Trophoblast cell (in vitro differentiated cells and primary cell): ENCODE data around the gene TYW3.

ENCODE experiments used
- DNase-seq, 2 donors: peaks; one replicate each; pipeline ENCODE4 v3.0.0-alpha.2; 2016
- H2AFZ ChIP-seq: 2 replicates; pipeline ENCODE4 v1.6.1; 2013; ENCODE audit warnings: low read length, moderate library complexity, mild to moderate bottlenecking; ENCODE audit not compliant: insufficient read depth, poor library complexity
- H2AK5ac ChIP-seq: 2 replicates; pipeline ENCODE4 v1.6.1; 2013; ENCODE audit warnings: mild to moderate bottlenecking, low read length
- H2BK120ac ChIP-seq: 2 replicates; pipeline ENCODE4 v1.6.1; 2013; ENCODE audit warnings: low read length, mild to moderate bottlenecking, moderate library complexity; ENCODE audit not compliant: insufficient read depth, poor library complexity
- H2BK12ac ChIP-seq: 2 replicates; pipeline ENCODE4 v1.6.1; 2013; ENCODE audit warnings: mild to moderate bottlenecking, low read length, moderate library complexity
- H2BK5ac ChIP-seq: 2 replicates; pipeline ENCODE4 v1.6.1; 2013; ENCODE audit warnings: low read length, low read depth, moderate library complexity, mild to moderate bottlenecking; ENCODE audit not compliant: poor library complexity
- H3K14ac ChIP-seq: 2 replicates; pipeline ENCODE4 v1.6.1; 2013; ENCODE audit warnings: mild to moderate bottlenecking, low read length
- H3K18ac ChIP-seq: 2 replicates; pipeline ENCODE4 v1.6.1; 2013; ENCODE audit warnings: mild to moderate bottlenecking, low read length
- H3K23ac ChIP-seq: 2 replicates; pipeline ENCODE4 v1.6.1; 2013; ENCODE audit warnings: low read length
- H3K27ac ChIP-seq: 2 replicates; pipeline ENCODE4 v1.5.1; 2013; ENCODE audit warnings: low read depth, mild to moderate bottlenecking, inconsistent platforms, low read length, moderate library complexity
- H3K27me3 ChIP-seq: 2 replicates; pipeline ENCODE4 v1.6.1; 2013; ENCODE audit warnings: inconsistent platforms, mild to moderate bottlenecking, low read length, moderate library complexity; ENCODE audit not compliant: insufficient read depth
- H3K36me3 ChIP-seq, 2 experiments: 1 replicate in 1 of 2; 2 replicates in 1 of 2; pipeline ENCODE4 v1.6.1; 2013; ENCODE audit warnings: low read length in 2 of 2, mild to moderate bottlenecking in 2 of 2, moderate library complexity in 1 of 2; ENCODE audit not compliant: insufficient read depth in 2 of 2, control insufficient read depth in 1 of 2
- H3K4ac ChIP-seq: 2 replicates; pipeline ENCODE4 v1.6.1; 2013; ENCODE audit warnings: low read depth, mild to moderate bottlenecking, low read length, moderate library complexity
- H3K4me1 ChIP-seq, 2 experiments: 1 replicate in 1 of 2; 2 replicates in 1 of 2; pipeline ENCODE4 v1.6.1; 2013; ENCODE audit warnings: low read length in 2 of 2, mild to moderate bottlenecking in 2 of 2, moderate library complexity in 1 of 2; ENCODE audit not compliant: insufficient read depth in 2 of 2, control insufficient read depth in 1 of 2
- H3K4me2 ChIP-seq: 2 replicates; pipeline ENCODE4 v1.6.1; 2013; ENCODE audit warnings: inconsistent platforms, mild to moderate bottlenecking, low read length, moderate library complexity
- H3K4me3 ChIP-seq: 2 replicates; pipeline ENCODE4 v1.5.1; 2013; ENCODE audit warnings: mild to moderate bottlenecking, low read depth, low read length, inconsistent platforms
- H3K79me1 ChIP-seq: one replicate; pipeline ENCODE4 v1.6.1; 2013; ENCODE audit warnings: low read length
- H3K79me2 ChIP-seq: 2 replicates; pipeline ENCODE4 v1.6.1; 2013; ENCODE audit warnings: low read length, mild to moderate bottlenecking; ENCODE audit not compliant: control insufficient read depth, insufficient read depth, poor library complexity
- H3K9ac ChIP-seq: 2 replicates; pipeline ENCODE4 v1.6.1; 2013; ENCODE audit warnings: mild to moderate bottlenecking, low read length
- H3K9me3 ChIP-seq: 2 replicates; pipeline ENCODE4 v1.6.1; 2013; ENCODE audit warnings: low read depth, mild to moderate bottlenecking, control low read depth, inconsistent platforms, low read length; ENCODE audit not compliant: insufficient read depth
- H4K12ac ChIP-seq: 2 replicates; pipeline ENCODE4 v1.6.1; 2013; ENCODE audit warnings: low read depth, mild to moderate bottlenecking, low read length, moderate library complexity
- H4K8ac ChIP-seq: 2 replicates; pipeline ENCODE4 v1.6.1; 2013; ENCODE audit warnings: low read depth, mild to moderate bottlenecking, low read length, moderate library complexity
- H4K91ac ChIP-seq: one replicate; pipeline ENCODE4 v1.6.1; 2013; ENCODE audit warnings: low read depth, mild to moderate bottlenecking, low read length, moderate library complexity
- WGBS: extraction: QIAGEN DNeasy Blood & Tissue Kit; methylation state at CpG from one replicate; pipeline ENCODE4 v1.1.7; 2013; ENCODE audit warnings: missing lambda C conversion rate; ENCODE audit not compliant: insufficient read length, insufficient coverage; ENCODE audit errors: extremely low coverage; 5-methylcytosine and 5-hydroxymethylcytosine counted together

The TYW3 gene

DNA sequence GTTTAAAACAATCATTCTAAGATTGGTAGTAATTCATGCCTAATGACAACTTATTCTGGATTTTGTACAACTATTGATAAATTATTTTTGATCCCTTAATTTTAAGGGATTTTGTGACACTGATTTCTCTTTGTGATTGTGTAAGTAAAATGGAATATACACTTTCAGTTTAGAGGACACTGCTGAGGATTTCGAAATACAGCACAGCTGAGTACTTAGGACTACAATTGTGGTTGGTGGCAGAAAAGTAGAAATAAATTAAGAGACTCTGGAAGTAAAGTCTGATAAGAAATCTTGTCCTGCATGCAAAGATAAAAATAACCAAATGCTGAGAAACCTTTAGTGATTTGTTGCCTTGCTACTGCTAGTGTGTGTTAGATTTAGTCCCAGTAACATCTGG lies 40.0 kb downstream of the TYW3 start:
- Histone ChIP-seq H3K27ac (no peak overlapping the region), H3K4me3 (no peak overlapping the region), H2BK120ac (no peak overlapping the region), H2BK12ac (no peak overlapping the region), H3K4me1 (no peaks in the 10 kb centered on the region), H3K9ac (no peak overlapping the region), H3K79me2 (no peaks in the 10 kb centered on the region), H3K79me1 (no peaks in the 10 kb centered on the region), H4K8ac (no peak overlapping the region), H3K4me2 (no peak overlapping the region), H3K36me3 (no peaks in the 10 kb centered on the region), H3K18ac (no peak overlapping the region), H4K12ac (no peak overlapping the region), H3K23ac (no peak overlapping the region), H3K4ac (no peak overlapping the region), H2AK5ac (no peak overlapping the region), H4K91ac (no peak overlapping the region), H2AFZ (no peak overlapping the region), H3K9me3 (no peaks in the 10 kb centered on the region), H2BK5ac (no peak overlapping the region), H3K14ac (no peak overlapping the region), H3K27me3 (no peaks in the 10 kb centered on the region)
- no CpG with 5 or more reads among the region's 1 CpG for WGBS
- no peak for DNase-seq

DNA sequence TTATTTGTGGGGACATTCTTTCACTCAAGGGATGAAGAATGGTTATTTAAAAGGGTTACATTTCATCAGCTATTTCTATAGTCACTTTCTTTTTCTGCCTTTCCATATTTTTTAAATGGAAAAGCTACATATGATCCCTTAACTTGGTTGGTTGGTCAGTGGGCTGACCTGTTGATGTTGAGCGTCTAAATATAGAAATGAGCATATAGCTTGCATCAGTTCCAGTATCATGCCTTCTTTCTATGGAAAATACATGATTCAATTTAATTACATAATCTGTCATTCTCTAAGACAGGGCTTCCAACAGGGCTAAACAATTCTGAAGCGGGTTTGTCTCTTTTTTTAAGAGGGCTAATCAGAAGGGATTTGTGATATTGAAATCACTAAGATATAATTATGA lies 40.6 kb downstream of the TYW3 start:
- H2BK5ac ChIP-seq, result no peak overlapping the region
- H4K91ac ChIP-seq, result no peak overlapping the region
- no peak overlapping the region for H3K4ac ChIP-seq
- no peaks in the 10 kb centered on the region for H3K27me3 ChIP-seq
- no peak overlapping the region for H3K27ac ChIP-seq
- H2BK12ac ChIP-seq, result no peak overlapping the region
- H2AFZ ChIP-seq, result no peak overlapping the region
- H3K4me1 ChIP-seq, result no peaks in the 10 kb centered on the region
- H4K12ac ChIP-seq, result no peak overlapping the region
- DNase-seq, result no peak
- H3K14ac ChIP-seq, result no peak overlapping the region
- no peak overlapping the region for H4K8ac ChIP-seq
- no peak overlapping the region for H3K9ac ChIP-seq
- no peaks in the 10 kb centered on the region for H3K9me3 ChIP-seq
- H3K18ac ChIP-seq, result no peak overlapping the region
- no peaks in the 10 kb centered on the region for H3K79me1 ChIP-seq
- H3K23ac ChIP-seq, result no peak overlapping the region
- H2AK5ac ChIP-seq, result no peak overlapping the region
- no peaks in the 10 kb centered on the region for H3K36me3 ChIP-seq
- H2BK120ac ChIP-seq, result no peak overlapping the region
- no peaks in the 10 kb centered on the region for H3K79me2 ChIP-seq
- H3K4me3 ChIP-seq, result no peak overlapping the region
- no peak overlapping the region for H3K4me2 ChIP-seq
- no CpG with 5 or more reads among the region's 2 CpGs for WGBS

DNA sequence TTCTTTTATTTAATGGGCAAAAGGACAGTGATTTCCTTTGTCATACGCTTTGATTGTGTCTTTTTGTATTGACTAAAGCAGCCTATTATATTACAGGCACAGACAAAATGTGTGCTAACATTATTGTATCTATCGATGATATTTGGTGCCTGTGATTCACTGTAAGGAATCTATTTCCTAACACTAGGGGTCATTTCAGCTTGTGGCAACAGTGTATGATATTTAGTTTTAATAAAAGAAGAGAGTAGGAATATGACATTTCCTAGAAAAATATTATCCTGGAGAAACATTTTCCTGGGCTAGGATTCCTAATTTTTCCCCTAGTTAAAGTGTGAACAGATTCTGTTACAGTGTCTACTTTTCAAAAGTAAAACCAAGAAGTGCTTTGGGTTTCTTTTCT lies 42.8 kb downstream of the TYW3 start:
- H3K4me1 ChIP-seq, result no peaks in the 10 kb centered on the region
- H4K8ac ChIP-seq, result no peak overlapping the region
- H3K27me3 ChIP-seq, result no peaks in the 10 kb centered on the region
- no peak overlapping the region for H4K12ac ChIP-seq
- WGBS, result no CpG with 5 or more reads among the region's 2 CpGs
- H2AFZ ChIP-seq, result no peak overlapping the region
- H3K23ac ChIP-seq, result no peak overlapping the region
- DNase-seq, result no peak
- no peak overlapping the region for H3K9ac ChIP-seq
- no peak overlapping the region for H2BK5ac ChIP-seq
- no peaks in the 10 kb centered on the region for H3K9me3 ChIP-seq
- no peak overlapping the region for H3K18ac ChIP-seq
- no peak overlapping the region for H3K27ac ChIP-seq
- H3K4me2 ChIP-seq, result no peak overlapping the region
- H2AK5ac ChIP-seq, result no peak overlapping the region
- no peak overlapping the region for H3K4ac ChIP-seq
- no peaks in the 10 kb centered on the region for H3K79me1 ChIP-seq
- H2BK12ac ChIP-seq, result no peak overlapping the region
- no peak overlapping the region for H2BK120ac ChIP-seq
- H3K79me2 ChIP-seq, result no peaks in the 10 kb centered on the region
- H3K4me3 ChIP-seq, result no peak overlapping the region
- no peak overlapping the region for H3K14ac ChIP-seq
- H4K91ac ChIP-seq, result no peak overlapping the region
- no peaks in the 10 kb centered on the region for H3K36me3 ChIP-seq

DNA sequence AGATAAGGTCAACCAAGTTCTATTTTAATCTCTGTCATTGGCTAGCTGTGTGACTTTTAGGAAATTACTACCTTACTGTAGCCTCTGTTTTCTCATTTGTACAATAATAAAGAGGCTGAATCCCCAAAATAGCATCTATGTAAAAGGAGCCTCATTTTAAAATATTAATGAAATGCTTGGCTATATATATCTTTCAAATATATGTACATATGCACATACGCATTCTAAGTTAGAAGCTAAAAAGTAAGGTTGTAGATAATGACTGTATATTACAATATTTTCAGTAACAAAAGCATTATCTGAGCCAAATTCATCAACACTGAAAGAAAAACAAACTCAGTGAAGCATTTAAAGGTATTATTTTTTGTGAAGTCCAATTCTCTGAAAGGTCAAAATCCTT lies 44.6 kb downstream of the TYW3 start:
- Histone ChIP-seq H3K79me2 (no peaks in the 10 kb centered on the region), H4K91ac (no peak overlapping the region), H3K79me1 (no peaks in the 10 kb centered on the region), H2BK12ac (no peak overlapping the region), H3K9ac (no peak overlapping the region), H3K36me3 (no peaks in the 10 kb centered on the region), H2AFZ (no peak overlapping the region), H4K12ac (no peak overlapping the region), H2BK5ac (no peak overlapping the region), H3K14ac (no peak overlapping the region), H3K27me3 (no peaks in the 10 kb centered on the region), H3K4me2 (no peak overlapping the region), H3K23ac (no peak overlapping the region), H3K4me1 (no peaks in the 10 kb centered on the region), H3K4me3 (no peak overlapping the region), H3K4ac (no peak overlapping the region), H3K18ac (no peak overlapping the region), H3K27ac (no peak overlapping the region), H2BK120ac (no peak overlapping the region), H4K8ac (no peak overlapping the region), H3K9me3 (no peaks in the 10 kb centered on the region), H2AK5ac (no peak overlapping the region)
- no CpG with 5 or more reads among the region's 1 CpG for WGBS
- no peak for DNase-seq

DNA sequence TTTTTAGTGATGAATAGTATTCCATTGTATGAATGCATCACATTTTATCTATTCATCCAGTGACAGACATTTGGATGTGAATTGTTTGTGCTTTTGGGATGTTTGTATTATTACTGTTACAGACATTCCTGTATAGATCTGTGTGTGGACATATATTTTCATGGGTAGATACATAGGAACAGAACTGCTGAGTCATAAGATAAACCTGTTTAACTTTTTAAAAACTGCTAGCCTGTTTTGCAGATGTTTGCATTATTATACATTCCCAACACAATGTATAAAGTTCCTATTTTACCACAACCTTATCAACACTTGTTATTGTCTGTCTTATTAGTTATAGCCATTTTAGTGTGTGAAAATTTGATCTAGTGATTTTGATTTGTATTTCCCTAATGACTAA lies 46.8 kb downstream of the TYW3 start:
- H4K12ac ChIP-seq, result no peak overlapping the region
- no peaks in the 10 kb centered on the region for H3K27me3 ChIP-seq
- no peak overlapping the region for H2AK5ac ChIP-seq
- no peak overlapping the region for H3K27ac ChIP-seq
- no peak overlapping the region for H2BK120ac ChIP-seq
- no peak overlapping the region for H3K4me2 ChIP-seq
- no peaks in the 10 kb centered on the region for H3K9me3 ChIP-seq
- H3K4me1 ChIP-seq, result no peaks in the 10 kb centered on the region
- H3K4me3 ChIP-seq, result no peak overlapping the region
- H4K8ac ChIP-seq, result no peak overlapping the region
- H3K23ac ChIP-seq, result no peak overlapping the region
- H3K79me1 ChIP-seq, result no peaks in the 10 kb centered on the region
- H3K4ac ChIP-seq, result no peak overlapping the region
- no peak overlapping the region for H2BK5ac ChIP-seq
- H3K9ac ChIP-seq, result no peak overlapping the region
- no peaks in the 10 kb centered on the region for H3K79me2 ChIP-seq
- H3K14ac ChIP-seq, result no peak overlapping the region
- H4K91ac ChIP-seq, result no peak overlapping the region
- DNase-seq, result no peak
- H3K18ac ChIP-seq, result no peak overlapping the region
- H3K36me3 ChIP-seq, result no peaks in the 10 kb centered on the region
- H2BK12ac ChIP-seq, result no peak overlapping the region
- H2AFZ ChIP-seq, result no peak overlapping the region
